IMR-90 (cell line): ENCODE data around the gene GINS1. TPM values are rescaled to one million over a fixed set of nuclear protein-coding genes. Genes with fewer than 3 reads are reported as not detected.

Experiments used
- ATAC-seq: fragments of 200-7000 bp; cut with Tn5 transposase; 2 replicates; pipeline ENCODE4 v1.9.1; 2020; ENCODE audit warnings: low read depth, mild to moderate bottlenecking, moderate library complexity
- BruUV-seq: library from RNA; stranded (reverse); fragments of 400-500 nt; replicated peaks from 2 replicates; lab custom pipeline; 2021; lab: Mats Ljungman, UMichigan
- CTCF ChIA-PET: fragments of 300-600 bp; formaldehyde crosslinking; extraction: SDS; loops from one replicate; lab custom pipeline; 2021; ENCODE audit warnings: antibody characterized with exemption; lab: Yijun Ruan, JAX
- POLR2A ChIA-PET: fragments of 300-600 bp; sonication (Branson Sonifier 250); formaldehyde crosslinking; loops from one replicate; lab custom pipeline; 2022; ENCODE audit warnings: antibody characterized with exemption; ENCODE audit not compliant: unreplicated experiment; lab: Charles Lee
- DNase-seq: peaks from one replicate; pipeline ENCODE4 v3.0.0; 2013
- H2AFZ ChIP-seq: replicated peaks from 2 replicates; pipeline ENCODE3; 2013; ENCODE audit warnings: low read length, mild to moderate bottlenecking; ENCODE audit not compliant: poor library complexity
- H2AK5ac ChIP-seq: 2 replicates; pipeline ENCODE4 v1.6.1; 2013; ENCODE audit warnings: low read depth, low read length, inconsistent platforms
- H2AK9ac ChIP-seq: replicated peaks from 2 replicates; pipeline ENCODE3; 2013; ENCODE audit warnings: mild to moderate bottlenecking, low read depth, low read length, moderate library complexity; ENCODE audit not compliant: poor library complexity
- H2BK120ac ChIP-seq: 2 replicates; pipeline ENCODE4 v1.6.1; 2013; ENCODE audit warnings: low read depth, low read length, inconsistent platforms
- H2BK15ac ChIP-seq: 3 replicates; pipeline ENCODE4 v1.6.1; 2013; ENCODE audit warnings: low read depth, low read length, inconsistent platforms
- H2BK20ac ChIP-seq: 2 replicates; pipeline ENCODE4 v1.6.1; 2013; ENCODE audit warnings: low read depth, mild to moderate bottlenecking, inconsistent platforms, low read length, moderate library complexity
- H2BK5ac ChIP-seq: 2 replicates; pipeline ENCODE4 v1.6.1; 2013; ENCODE audit warnings: mild to moderate bottlenecking, low read depth, low read length, inconsistent platforms; ENCODE audit not compliant: poor library complexity, severe bottlenecking
- H3K14ac ChIP-seq: replicated peaks from 2 replicates; pipeline ENCODE4 v1.6.1; 2013; ENCODE audit warnings: low read depth, low read length, inconsistent platforms
- H3K18ac ChIP-seq: 2 replicates; pipeline ENCODE4 v1.6.1; 2013; ENCODE audit warnings: low read depth, low read length, control low read depth
- H3K23ac ChIP-seq: 2 replicates; pipeline ENCODE4 v1.6.1; 2013; ENCODE audit warnings: low read depth, low read length, inconsistent platforms
- H3K27ac ChIP-seq: 2 replicates; pipeline ENCODE4 v1.5.1; 2013; ENCODE audit warnings: mild to moderate bottlenecking, control low read depth, low read length; ENCODE audit not compliant: insufficient read depth
- H3K27me3 ChIP-seq: 2 replicates; pipeline ENCODE4 v1.6.1; 2013; ENCODE audit warnings: low read length; ENCODE audit not compliant: control insufficient read depth, insufficient read depth
- H3K36me3 ChIP-seq: 2 replicates; pipeline ENCODE4 v1.6.1; 2013; ENCODE audit warnings: low read length, mixed read lengths; ENCODE audit not compliant: control insufficient read depth, insufficient read depth
- H3K4ac ChIP-seq: 2 replicates; pipeline ENCODE4 v1.6.1; 2013; ENCODE audit warnings: low read depth, low read length, inconsistent platforms
- H3K4me1 ChIP-seq: 2 replicates; pipeline ENCODE4 v1.6.1; 2013; ENCODE audit warnings: low read length, mixed read lengths; ENCODE audit not compliant: control insufficient read depth, insufficient read depth
- H3K4me2 ChIP-seq: 2 replicates; pipeline ENCODE4 v1.6.1; 2013; ENCODE audit warnings: low read depth, mild to moderate bottlenecking, control low read depth, low read length, moderate library complexity
- H3K4me3 ChIP-seq: 2 replicates; pipeline ENCODE4 v1.5.1; 2013; ENCODE audit warnings: low read depth, mild to moderate bottlenecking, control low read depth, low read length, moderate library complexity; ENCODE audit not compliant: insufficient read depth
- H3K56ac ChIP-seq: 2 replicates; pipeline ENCODE4 v1.6.1; 2013; ENCODE audit warnings: low read length, inconsistent platforms; ENCODE audit not compliant: insufficient read depth; ENCODE audit errors: extremely low read depth
- H3K79me1 ChIP-seq, 2 experiments: 2 replicates each; pipeline ENCODE4 v1.6.1; 2013; ENCODE audit warnings: low read length in 2 of 2, inconsistent platforms in 1 of 2, low read depth in 1 of 2
- H3K9ac ChIP-seq: 2 replicates; pipeline ENCODE4 v1.6.1; 2013; ENCODE audit warnings: low read depth, low read length, control low read depth
- H3K9me1 ChIP-seq: 2 replicates; pipeline ENCODE4 v1.6.1; 2013; ENCODE audit warnings: low read length, inconsistent platforms; ENCODE audit not compliant: insufficient read depth
- H3K9me3 ChIP-seq: 2 replicates; pipeline ENCODE4 v1.6.1; 2013; ENCODE audit warnings: low read length; ENCODE audit not compliant: control insufficient read depth, insufficient read depth
- H4K20me1 ChIP-seq: 2 replicates; pipeline ENCODE4 v1.6.1; 2013; ENCODE audit warnings: low read length, inconsistent platforms; ENCODE audit not compliant: insufficient read depth
- H4K5ac ChIP-seq: 2 replicates; pipeline ENCODE4 v1.6.1; 2013; ENCODE audit warnings: mild to moderate bottlenecking, low read depth, low read length, control low read depth
- H4K8ac ChIP-seq, 2 experiments: 2 replicates each; pipeline ENCODE4 v1.6.1; 2013; ENCODE audit warnings: low read depth in 2 of 2, low read length in 2 of 2, control low read depth in 1 of 2, inconsistent platforms in 1 of 2
- H4K91ac ChIP-seq: 2 replicates; pipeline ENCODE4 v1.6.1; 2013; ENCODE audit warnings: low read depth, low read length, inconsistent platforms; ENCODE audit not compliant: insufficient read depth
- BHLHE40 ChIP-seq: fragments of 150-350 bp; IDR thresholded peaks from 2 replicates; pipeline ENCODE4 v1.6.1; 2016; ENCODE audit warnings: mild to moderate bottlenecking, low read depth, low read length
- CTCF ChIP-seq: conservative IDR thresholded peaks from 2 replicates; pipeline ENCODE4 v1.5.1; 2012; ENCODE audit warnings: mild to moderate bottlenecking, low read depth, low read length, improper control_type of control experiment
- FOS ChIP-seq: fragments of 150-350 bp; IDR thresholded peaks from 2 replicates; pipeline ENCODE4 v1.6.1; 2016; ENCODE audit warnings: low read depth, low read length
- WGBS, 2 experiments: methylation state at CpG; one replicate each; pipeline versions ENCODE4 v1.1.5 to v1.1.7; 2013; ENCODE audit warnings: missing lambda C conversion rate in 2 of 2; ENCODE audit not compliant: insufficient read length in 1 of 2; ENCODE audit errors: extremely low coverage in 2 of 2; 5-methylcytosine and 5-hydroxymethylcytosine counted together
- dilution Hi-C: fragments of 300-500 bp; cut with HindIII; formaldehyde crosslinking; loops from one replicate; pipeline ENCODE4 v1.14.3; 2018; ENCODE audit warnings: low sequenced_read_pairs; ENCODE audit not compliant: unreplicated experiment
- in situ Hi-C: fragments of 300-500 bp; cut with MboI; formaldehyde crosslinking; loops from 3 replicates; pipeline ENCODE4 v1.14.3; 2019; ENCODE audit warnings: low sequenced_read_pairs, inconsistent platforms, mixed read lengths
- intact Hi-C: fragments of 100-400 bp; cut with micrococcal nuclease; formaldehyde crosslinking; loops from 2 replicates; pipeline ENCODE4 v1.10.0; 2022
- polyA plus RNA-seq, 3 experiments: library from polyadenylated mRNA; depleted of rRNA; stranded (reverse); fragments of >200 nt; gene quantifications; 2 replicates each; pipeline ENCODE4 v1.2.3, GENCODE V29; 2012; ENCODE audit warnings: low replicate concordance in 1 of 3
- total RNA-seq: library from RNA; depleted of rRNA; stranded (reverse); fragments of >200 nt; gene quantifications from 2 replicates; pipeline ENCODE4 v1.2.3, GENCODE V29; 2012

The GINS1 gene
- total and polyA plus RNA-seq, 2 of the 4 experiments (the other 2 are of a cell fraction), result 4.9 to 6.6 TPM

GRCh38 chr20:25418776-25419175 lies 11.3 kb downstream of the GINS1 start:
- H3K36me3 ChIP-seq, result peaks cover 4% of the 10 kb centered on the region; the same call in 1 of the 2 replicates
- H4K20me1 ChIP-seq, result no peaks in the 10 kb centered on the region
- H3K4me3 ChIP-seq, result no peak overlapping the region
- ChIA-PET POLR2A (no interaction called here), CTCF (no interaction called here)
- H2BK15ac ChIP-seq, result no peak overlapping the region
- dilution Hi-C loops, result no loop called here
- H3K27me3 ChIP-seq, result no peaks in the 10 kb centered on the region
- H2BK120ac ChIP-seq, result no peak overlapping the region
- intact Hi-C loops, result no loop called here
- no CpG with 5 or more reads among the region's 1 CpG for WGBS, 2 experiments
- no peak overlapping the region for H3K9ac ChIP-seq
- H2BK20ac ChIP-seq, result no peak overlapping the region
- H3K4me1 ChIP-seq, result 0 out of 2 replicates have a peak, but pooled peaks cover 2% of the 10 kb centered on the region
- DNase-seq (peak; percentile 69), ATAC-seq (peak; percentile 24; the same call in 1 of the 2 replicates)
- no TSS peak for BruUV-seq
- no peak overlapping the region for H2BK5ac ChIP-seq
- H3K18ac ChIP-seq, result no peak overlapping the region
- TF ChIP-seq FOS (0 out of 2 replicates have a peak, but pooled peaks have one; percentile 22), CTCF (no peak), BHLHE40 (peak; percentile 63; the same call in 1 of the 2 replicates)
- H3K27ac ChIP-seq, result no peak overlapping the region
- H3K4ac ChIP-seq, result no peak overlapping the region
- H2AK9ac ChIP-seq, result no peak overlapping the region
- no peaks in the 10 kb centered on the region for H3K9me3 ChIP-seq
- H3K56ac ChIP-seq, result no peak overlapping the region
- no peak overlapping the region for H3K14ac ChIP-seq
- in situ Hi-C loops, result loop anchor here (10.0 to 25.0 kb wide), 2 partner anchors 224 to 1781 kb away; partner anchors contain the start of genes CST3 and ENTPD6
- no peak overlapping the region for H4K8ac ChIP-seq
- no peak overlapping the region for H2AK5ac ChIP-seq
- H4K91ac ChIP-seq, result no peak overlapping the region
- H4K5ac ChIP-seq, result no peak overlapping the region
- no peaks in the 10 kb centered on the region for H3K9me1 ChIP-seq
- no peak overlapping the region for H3K23ac ChIP-seq
- H2AFZ ChIP-seq, result no peak overlapping the region
- no peak overlapping the region; the same call in 1 of the 2 replicates for H3K4me2 ChIP-seq
- H3K79me1 ChIP-seq, result peaks cover 2 to 29% of the 10 kb centered on the region in 2 experiments; a peak in 3 of 4 replicates
